Hematopoietic multipotent progenitor cell treated with erythropoietin and hydrocortisone succinate and interleukin-3 and kit ligand, for 15 days (in vitro differentiated cells): ENCODE data around the gene ZNF335.
"Not testable (repeated sequence)": the region's sequence is repeated elsewhere in the genome, so short reads cannot be mapped to it uniquely, and the experiment has no call there.

Source experiments
- DNase-seq: peaks from one replicate; pipeline ENCODE4 v3.0.0-alpha.2; 2015; ENCODE audit warnings: low spot score

ZNF335 gene

GRCh38 chr20:45910670-45911485 lies 61.1 kb downstream of the ZNF335 start:
- peak; percentile 98 for DNase-seq

DNA sequence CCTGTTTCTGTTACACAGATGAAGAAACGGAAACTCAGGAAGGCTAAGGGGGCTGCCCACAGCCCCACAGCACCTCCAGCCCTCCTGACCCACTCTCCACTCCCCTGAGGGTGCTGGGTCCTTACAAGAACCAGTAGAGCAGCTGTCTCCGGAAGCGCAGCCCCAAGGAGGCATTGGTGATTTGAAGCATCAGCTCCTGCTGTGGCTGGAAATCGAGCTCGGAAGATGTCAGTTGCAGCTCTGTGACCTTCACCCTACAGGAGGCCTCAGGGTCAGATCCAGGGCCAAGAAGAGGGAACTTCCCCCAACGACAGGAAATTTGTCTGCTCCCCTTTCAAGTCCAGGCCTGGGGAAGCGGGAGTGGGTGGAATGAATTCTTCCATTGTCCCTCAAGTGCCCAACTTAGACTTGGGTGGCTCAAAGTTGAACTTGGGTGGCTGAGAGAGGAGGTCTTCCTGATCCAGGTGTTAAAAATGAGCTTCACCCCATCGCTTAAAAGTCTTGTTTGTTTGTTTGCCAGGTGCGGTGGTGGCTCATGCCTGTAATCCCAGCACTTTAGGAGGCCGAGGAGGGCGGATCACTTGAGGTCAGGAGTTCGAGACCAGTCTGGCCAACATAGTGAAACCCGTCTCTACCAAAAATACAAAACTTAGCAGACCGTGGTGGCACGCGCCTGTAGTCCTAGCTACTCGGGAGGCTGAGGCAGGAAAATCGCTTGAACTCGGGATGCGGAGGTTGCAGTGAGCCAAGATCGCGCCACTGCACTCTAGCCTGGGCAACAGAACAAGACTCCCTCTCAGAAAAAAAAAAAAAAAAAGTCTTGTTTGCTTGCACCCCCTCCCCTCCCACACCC lies 62.0 kb downstream of the ZNF335 start:
- no peak for DNase-seq

DNA sequence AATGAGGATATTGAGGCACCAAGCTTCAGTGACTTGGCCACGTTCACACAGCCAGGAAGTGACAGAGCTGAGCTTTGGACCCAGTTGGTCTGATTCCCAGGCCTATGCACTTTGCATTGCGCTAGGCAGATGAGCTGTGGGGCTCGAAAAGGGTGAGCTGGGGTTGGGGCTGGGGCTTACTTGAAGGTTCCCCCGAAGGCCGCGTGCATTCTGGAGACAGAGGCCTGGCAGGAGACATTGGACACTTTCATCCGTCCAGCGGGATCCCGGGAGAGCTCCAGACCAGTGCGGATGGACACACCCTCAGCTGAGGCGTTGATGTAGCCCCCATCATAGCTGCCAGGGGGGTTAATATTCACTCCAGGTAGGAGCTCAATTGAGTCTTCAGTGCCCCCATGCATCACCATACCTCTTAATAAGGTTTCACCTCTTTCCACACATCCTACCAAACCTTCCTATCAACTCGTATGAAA lies 62.6 kb downstream of the ZNF335 start:
- DNase-seq: no peak

GRCh38 chr20:45908084-45908483 lies 63.9 kb downstream of the ZNF335 start:
- no peak for DNase-seq

GRCh38 chr20:45907219-45907948 lies 64.6 kb downstream of the ZNF335 start:
- no peak for DNase-seq

- DNase-seq: no peak
These were observed 66.4 kb downstream of the ZNF335 start for GRCh38 chr20:45905505-45906079.

- DNase-seq: no peak
These were observed 67.2 kb downstream of the ZNF335 start for GRCh38 chr20:45904583-45905504.

GRCh38 chr20:45902199-45902701 lies 69.8 kb downstream of the ZNF335 start:
- DNase-seq: no peak

GRCh38 chr20:45901332-45901731 lies 70.7 kb downstream of the ZNF335 start:
- DNase-seq: not testable (repeated sequence)

DNA sequence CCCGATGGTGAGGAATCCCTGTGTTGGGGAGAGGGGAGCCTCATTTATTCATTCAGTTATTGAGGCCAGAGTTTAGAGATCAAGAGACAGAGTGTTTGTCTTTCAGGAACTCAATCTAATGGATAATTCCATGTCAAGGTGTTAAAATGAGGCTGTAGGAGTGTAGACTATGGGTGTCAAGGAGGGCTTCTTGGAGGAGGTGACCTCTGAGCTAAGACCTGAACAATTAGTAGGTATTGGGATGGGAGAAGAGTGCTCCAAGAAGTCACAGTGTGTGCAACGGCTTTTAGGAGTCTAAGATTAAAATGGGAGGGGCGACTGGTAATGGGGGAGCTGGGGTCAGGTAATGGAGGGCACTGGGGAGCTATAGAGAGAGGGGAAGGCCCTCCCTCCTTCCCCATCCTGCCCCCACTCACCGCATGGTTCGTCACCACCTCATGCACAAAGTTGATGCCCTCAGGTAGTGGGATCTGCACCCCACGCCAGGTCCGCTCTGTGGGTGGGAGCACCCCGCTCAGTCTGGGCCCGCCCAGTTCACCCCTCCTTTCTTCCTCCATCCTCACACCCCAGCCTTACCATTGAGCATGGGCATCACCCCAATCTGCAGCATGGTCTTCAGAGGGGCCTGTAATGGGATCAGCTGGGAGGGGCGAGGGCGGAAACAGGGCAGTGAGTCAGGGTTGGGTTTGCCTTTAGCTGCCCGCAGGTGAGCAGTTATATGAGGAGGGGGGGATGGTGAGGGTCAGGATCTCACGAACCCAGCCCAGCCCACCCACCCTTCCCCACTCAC lies 72.8 kb downstream of the ZNF335 start:
- no peak for DNase-seq
